Karpas-422 (cell line): Measurements from ENCODE around the gene ZC3H10. TPM values are rescaled to one million over a fixed set of nuclear protein-coding genes. Genes with fewer than 3 reads are reported as not detected.
A peak's percentile ranks its signal among the peaks of the same experiment; 100 is the strongest.

Experiments
- DNase-seq: peaks from one replicate; pipeline ENCODE4 v3.0.0-alpha.2; 2015
- H2AFZ ChIP-seq: fragments of 200-600 bp; sonication (generic); 2 replicates; pipeline ENCODE4 v1.6.1; 2014; ENCODE audit warnings: antibody characterized with exemption, low read length, mixed read lengths
- H3K27ac ChIP-seq: fragments of 200-600 bp; sonication (generic); 2 replicates; pipeline ENCODE4 v1.5.1; 2014; ENCODE audit warnings: mild to moderate bottlenecking, low read length, moderate library complexity
- H3K27me3 ChIP-seq: fragments of 200-600 bp; sonication (generic); 2 replicates; pipeline ENCODE4 v1.6.1; 2014; ENCODE audit warnings: low read length, mixed read lengths
- H3K36me3 ChIP-seq: fragments of 200-600 bp; sonication (generic); 2 replicates; pipeline ENCODE4 v1.6.1; 2014; ENCODE audit warnings: low read length, mixed read lengths; ENCODE audit not compliant: insufficient read depth
- H3K4me1 ChIP-seq: fragments of 200-600 bp; sonication (generic); 2 replicates; pipeline ENCODE4 v1.6.1; 2014; ENCODE audit warnings: mild to moderate bottlenecking, low read length, mixed read lengths
- H3K4me2 ChIP-seq: fragments of 200-600 bp; sonication (generic); 2 replicates; pipeline ENCODE4 v1.6.1; 2014; ENCODE audit warnings: low read length, low read depth, mild to moderate bottlenecking; ENCODE audit not compliant: poor library complexity, severe bottlenecking
- H3K4me3 ChIP-seq: fragments of 200-600 bp; sonication (generic); 2 replicates; pipeline ENCODE4 v1.5.1; 2014; ENCODE audit warnings: mild to moderate bottlenecking, antibody characterized with exemption, low read length, mixed read lengths
- H3K79me2 ChIP-seq: fragments of 200-600 bp; sonication (generic); 2 replicates; pipeline ENCODE4 v1.6.1; 2014; ENCODE audit warnings: mild to moderate bottlenecking, low read length, mixed read lengths
- H3K9ac ChIP-seq: fragments of 200-600 bp; sonication (generic); 2 replicates; pipeline ENCODE4 v1.6.0; 2014; ENCODE audit warnings: low read length
- H3K9me2 ChIP-seq: fragments of 200-600 bp; sonication (generic), shearing (Covaris generic); replicated peaks from 2 replicates; pipeline ENCODE4 v1.6.0; 2014; ENCODE audit warnings: mild to moderate bottlenecking, low read length, moderate library complexity; ENCODE audit not compliant: insufficient read depth
- H3K9me3 ChIP-seq: fragments of 300-700, 200-600 bp; sonication (generic); 2 replicates; pipeline ENCODE4 v1.6.1; 2014; ENCODE audit warnings: low read length, mixed read lengths
- H4K20me1 ChIP-seq: fragments of 200-600 bp; sonication (generic); 2 replicates; pipeline ENCODE4 v1.6.1; 2014; ENCODE audit warnings: mild to moderate bottlenecking, antibody characterized with exemption, low read length, low read depth; ENCODE audit not compliant: insufficient read depth
- total RNA-seq: library from RNA; depleted of rRNA; stranded (reverse); fragments of >200 nt; shearing (Covaris generic); gene quantifications from 2 replicates; pipeline ENCODE4 v1.2.3, GENCODE V29; 2014; ENCODE audit warnings: low replicate concordance

ZC3H10 gene
- total RNA-seq, 1 experiment from 2014 or later, result 13.4 TPM

DNA sequence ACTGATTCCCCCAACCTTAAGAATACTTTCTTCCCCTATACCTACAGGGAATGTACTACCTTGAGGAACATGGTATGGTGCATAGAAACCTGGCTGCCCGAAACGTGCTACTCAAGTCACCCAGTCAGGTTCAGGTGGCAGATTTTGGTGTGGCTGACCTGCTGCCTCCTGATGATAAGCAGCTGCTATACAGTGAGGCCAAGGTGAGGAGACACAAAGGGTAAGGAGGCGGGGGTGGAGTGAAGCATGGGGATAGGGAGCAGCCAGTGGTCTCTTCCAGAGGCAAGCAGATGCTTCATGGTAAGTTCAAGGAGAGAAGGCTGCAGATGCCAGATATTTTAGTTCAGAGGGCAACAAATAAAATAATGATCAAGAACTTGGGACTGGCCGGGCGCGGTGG, 20.3 kb upstream of the ZC3H10 start:
- Histone ChIP-seq H3K9me2 (no peaks in the 10 kb centered on the region), H3K9ac (no peak overlapping the region), H3K9me3 (no peaks in the 10 kb centered on the region), H3K79me2 (no peaks in the 10 kb centered on the region), H3K27ac (no peak overlapping the region), H3K4me2 (no peak overlapping the region), H2AFZ (no peak overlapping the region), H3K36me3 (no peaks in the 10 kb centered on the region), H4K20me1 (no peaks in the 10 kb centered on the region), H3K4me1 (no peaks in the 10 kb centered on the region), H3K4me3 (no peak overlapping the region), H3K27me3 (no peaks in the 10 kb centered on the region)
- no peak for DNase-seq

GRCh38 chr12:56098592-56098991, 19.5 kb upstream of the ZC3H10 start:
- H3K4me1 ChIP-seq, result peaks cover 8% of the 10 kb centered on the region
- no peaks in the 10 kb centered on the region for H3K9me3 ChIP-seq
- no peak for DNase-seq
- no peaks in the 10 kb centered on the region for H3K9me2 ChIP-seq
- no peaks in the 10 kb centered on the region for H3K79me2 ChIP-seq
- H3K4me3 ChIP-seq, result no peak overlapping the region
- no peak overlapping the region for H3K27ac ChIP-seq
- no peaks in the 10 kb centered on the region for H3K27me3 ChIP-seq
- H4K20me1 ChIP-seq, result no peaks in the 10 kb centered on the region
- no peak overlapping the region for H3K4me2 ChIP-seq
- no peak overlapping the region for H2AFZ ChIP-seq
- no peaks in the 10 kb centered on the region for H3K36me3 ChIP-seq
- no peak overlapping the region for H3K9ac ChIP-seq

DNA sequence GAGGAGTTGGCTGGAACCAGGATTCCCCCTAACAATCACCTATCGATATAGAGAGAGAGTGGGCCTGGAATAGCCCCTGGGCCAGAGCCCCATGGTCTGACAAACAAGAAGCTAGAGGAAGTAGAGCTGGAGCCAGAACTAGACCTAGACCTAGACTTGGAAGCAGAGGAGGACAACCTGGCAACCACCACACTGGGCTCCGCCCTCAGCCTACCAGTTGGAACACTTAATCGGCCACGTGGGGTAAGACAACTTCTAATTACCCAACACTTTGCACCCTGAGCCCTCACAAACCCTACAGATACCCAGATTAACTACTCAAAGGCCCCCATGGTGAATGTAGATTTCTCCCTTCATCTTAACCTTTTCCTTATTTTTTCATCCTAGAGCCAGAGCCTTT, 18.3 kb upstream of the ZC3H10 start:
- no peak overlapping the region for H3K4me3 ChIP-seq
- no peaks in the 10 kb centered on the region for H3K9me3 ChIP-seq
- no peaks in the 10 kb centered on the region for H3K27me3 ChIP-seq
- DNase-seq, result no peak
- no peak overlapping the region for H3K27ac ChIP-seq
- H4K20me1 ChIP-seq, result no peaks in the 10 kb centered on the region
- H3K9me2 ChIP-seq, result no peaks in the 10 kb centered on the region
- no peak overlapping the region for H3K4me2 ChIP-seq
- H3K9ac ChIP-seq, result no peak overlapping the region
- peaks cover 11% of the 10 kb centered on the region for H3K4me1 ChIP-seq
- H2AFZ ChIP-seq, result no peak overlapping the region
- no peaks in the 10 kb centered on the region for H3K36me3 ChIP-seq
- H3K79me2 ChIP-seq, result peaks cover 8% of the 10 kb centered on the region

DNA sequence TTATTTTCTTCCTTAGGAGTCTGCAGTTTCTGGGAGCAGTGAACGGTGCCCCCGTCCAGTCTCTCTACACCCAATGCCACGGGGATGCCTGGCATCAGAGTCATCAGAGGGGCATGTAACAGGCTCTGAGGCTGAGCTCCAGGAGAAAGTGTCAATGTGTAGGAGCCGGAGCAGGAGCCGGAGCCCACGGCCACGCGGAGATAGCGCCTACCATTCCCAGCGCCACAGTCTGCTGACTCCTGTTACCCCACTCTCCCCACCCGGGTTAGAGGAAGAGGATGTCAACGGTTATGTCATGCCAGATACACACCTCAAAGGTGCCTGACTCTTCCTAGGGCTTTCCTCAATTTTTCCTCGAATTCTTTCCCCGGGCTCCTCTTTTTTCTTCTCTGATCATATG, 17.0 kb upstream of the ZC3H10 start:
- no peak for DNase-seq
- H3K79me2 ChIP-seq, result peaks cover 20% of the 10 kb centered on the region
- no peak overlapping the region for H3K9ac ChIP-seq
- H3K4me1 ChIP-seq, result peaks cover 17% of the 10 kb centered on the region
- H3K4me3 ChIP-seq, result no peak overlapping the region
- H3K27me3 ChIP-seq, result no peaks in the 10 kb centered on the region
- no peak overlapping the region for H3K27ac ChIP-seq
- peaks cover 11% of the 10 kb centered on the region; the same call in 1 of the 2 replicates for H4K20me1 ChIP-seq
- no peak overlapping the region for H3K4me2 ChIP-seq
- no peak overlapping the region for H2AFZ ChIP-seq
- H3K9me2 ChIP-seq, result no peaks in the 10 kb centered on the region
- peaks cover 6% of the 10 kb centered on the region; the same call in 1 of the 2 replicates for H3K36me3 ChIP-seq
- H3K9me3 ChIP-seq, result no peaks in the 10 kb centered on the region

DNA sequence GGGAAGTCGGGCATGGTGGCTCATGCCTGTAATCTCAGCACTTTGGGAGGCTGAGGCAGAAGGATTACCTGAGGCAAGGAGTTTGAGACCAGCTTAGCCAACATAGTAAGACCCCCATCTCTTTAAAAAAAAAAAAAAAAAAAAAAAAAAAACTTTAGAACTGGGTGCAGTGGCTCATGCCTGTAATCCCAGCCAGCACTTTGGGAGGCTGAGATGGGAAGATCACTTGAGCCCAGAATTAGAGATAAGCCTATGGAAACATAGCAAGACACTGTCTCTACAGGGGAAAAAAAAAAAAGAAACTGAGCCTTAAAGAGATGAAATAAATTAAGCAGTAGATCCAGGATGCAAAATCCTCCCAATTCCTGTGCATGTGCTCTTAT, 15.4 kb upstream of the ZC3H10 start:
- Histone ChIP-seq H4K20me1 (peaks cover 14% of the 10 kb centered on the region; the same call in 1 of the 2 replicates), H3K27ac (no peak overlapping the region), H3K27me3 (no peaks in the 10 kb centered on the region), H3K4me3 (no peak overlapping the region), H2AFZ (no peak overlapping the region), H3K79me2 (peaks cover 36% of the 10 kb centered on the region), H3K4me1 (peaks cover 25% of the 10 kb centered on the region), H3K9ac (peak overlapping the region; percentile 99; the same call in 1 of the 2 replicates), H3K36me3 (peaks cover 21% of the 10 kb centered on the region), H3K9me2 (no peaks in the 10 kb centered on the region), H3K4me2 (peak overlapping the region; percentile 89), H3K9me3 (no peaks in the 10 kb centered on the region)
- DNase-seq, result no peak

- Histone ChIP-seq H2AFZ (peak overlapping the region; percentile 66; the same call in 1 of the 2 replicates), H4K20me1 (peaks cover 14% of the 10 kb centered on the region; the same call in 1 of the 2 replicates), H3K9me2 (no peaks in the 10 kb centered on the region), H3K79me2 (peaks cover 37% of the 10 kb centered on the region), H3K4me3 (peak overlapping the region; percentile 79), H3K27me3 (no peaks in the 10 kb centered on the region), H3K9me3 (no peaks in the 10 kb centered on the region), H3K4me1 (peaks cover 25% of the 10 kb centered on the region), H3K27ac (no peak overlapping the region), H3K9ac (peak overlapping the region; percentile 99), H3K36me3 (peaks cover 26% of the 10 kb centered on the region), H3K4me2 (peak overlapping the region; percentile 89)
- DNase-seq, result no peak
Observed at GRCh38 chr12:56103066-56103711, 14.9 kb upstream of the ZC3H10 start.

DNA sequence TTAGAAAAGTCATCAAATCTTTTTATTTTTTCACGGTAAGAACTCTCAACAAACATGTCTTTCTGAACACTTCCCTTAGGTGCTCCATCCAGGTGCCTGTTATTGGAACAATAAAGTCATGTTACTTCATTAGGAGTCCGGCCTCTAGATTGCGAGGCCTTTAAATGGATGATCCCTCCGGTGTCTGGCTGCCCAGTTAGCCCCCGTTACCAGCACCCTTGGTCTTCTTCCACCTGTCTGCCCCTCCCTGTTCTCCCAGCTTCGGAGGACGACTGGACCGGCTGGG, 14.3 kb upstream of the ZC3H10 start:
- peaks cover 25% of the 10 kb centered on the region for H3K4me1 ChIP-seq
- H3K4me3 ChIP-seq, result peak overlapping the region; percentile 79
- H3K4me2 ChIP-seq, result peak overlapping the region; percentile 89
- H4K20me1 ChIP-seq, result peaks cover 14% of the 10 kb centered on the region; the same call in 1 of the 2 replicates
- DNase-seq, result no peak
- peak overlapping the region; percentile 66 for H2AFZ ChIP-seq
- no peaks in the 10 kb centered on the region for H3K9me3 ChIP-seq
- peak overlapping the region; percentile 38; the same call in 1 of the 2 replicates for H3K27ac ChIP-seq
- H3K9me2 ChIP-seq, result no peaks in the 10 kb centered on the region
- H3K36me3 ChIP-seq, result peaks cover 31% of the 10 kb centered on the region
- peaks cover 37% of the 10 kb centered on the region for H3K79me2 ChIP-seq
- peak overlapping the region; percentile 99 for H3K9ac ChIP-seq
- no peaks in the 10 kb centered on the region for H3K27me3 ChIP-seq

DNA sequence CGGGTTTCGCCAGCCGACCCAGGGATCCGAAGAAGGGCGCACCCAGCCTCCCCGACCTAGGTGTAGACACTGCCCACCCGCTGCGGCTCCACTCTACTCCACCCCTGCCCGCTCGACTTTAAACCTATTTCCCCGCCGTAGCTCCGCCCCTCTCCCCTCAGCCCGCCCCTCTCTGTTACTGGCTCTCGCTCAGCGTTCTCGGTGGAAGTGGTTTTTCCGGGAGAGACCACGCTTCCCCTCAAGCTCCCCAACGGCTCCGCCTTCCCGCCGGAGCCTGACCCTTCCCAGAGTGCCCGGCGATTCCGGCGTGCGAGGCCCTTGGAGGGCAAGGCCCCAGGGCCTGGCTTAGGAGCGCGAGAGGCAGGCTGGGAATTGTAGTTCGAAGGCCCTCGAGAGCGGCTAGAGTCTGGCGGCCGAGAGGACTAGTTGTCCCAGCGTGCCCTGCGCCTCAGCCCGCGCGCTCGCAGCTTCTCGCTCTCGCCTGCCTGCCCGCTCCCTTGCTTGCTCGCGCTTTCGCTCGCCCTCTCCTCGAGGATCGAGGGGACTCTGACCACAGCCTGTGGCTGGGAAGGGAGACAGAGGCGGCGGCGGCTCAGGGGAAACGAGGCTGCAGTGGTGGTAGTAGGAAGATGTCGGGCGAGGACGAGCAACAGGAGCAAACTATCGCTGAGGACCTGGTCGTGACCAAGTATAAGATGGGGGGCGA, 13.8 kb upstream of the ZC3H10 start, which contains the start of gene PA2G4:
TSS of gene PA2G4 (plus strand) at position 451 of the 706 bp plus-strand sequence. CDS start at position 630, 179 bp downstream.
- Histone ChIP-seq H3K4me2 (peak within 1 kb of the TSS; percentile 89), H3K27ac (peak within 1 kb of the TSS; percentile 88), H3K9me2 (no peaks in the 10 kb centered on the region), H3K9me3 (no peaks in the 10 kb centered on the region), H3K27me3 (no peaks in the 10 kb centered on the region), H3K36me3 (peaks cover 31% of the 10 kb centered on the region), H3K4me3 (peak within 1 kb of the TSS; percentile 79), H3K79me2 (peaks cover 37% of the 10 kb centered on the region), H4K20me1 (peaks cover 14% of the 10 kb centered on the region; the same call in 1 of the 2 replicates), H3K4me1 (peaks cover 25% of the 10 kb centered on the region), H3K9ac (peak within 1 kb of the TSS; percentile 99), H2AFZ (peak within 1 kb of the TSS; percentile 66)
- DNase-seq, result peak; percentile 100
